HUES64 (cell line): Measurements from ENCODE around the gene ASB2.
A peak's percentile ranks its signal among the peaks of the same experiment; 100 is the strongest.

ENCODE experiments used
- H3K27ac ChIP-seq: 2 replicates; pipeline ENCODE4 v1.7.0; 2013; ENCODE audit warnings: low read depth, low read length, inconsistent platforms
- H3K27me3 ChIP-seq: 2 replicates; pipeline ENCODE4 v1.6.1; 2013; ENCODE audit warnings: mild to moderate bottlenecking, low read length; ENCODE audit not compliant: insufficient read depth
- H3K36me3 ChIP-seq: 2 replicates; pipeline ENCODE4 v1.6.1; 2013; ENCODE audit warnings: mild to moderate bottlenecking, low read length; ENCODE audit not compliant: insufficient read depth
- H3K4me1 ChIP-seq: 2 replicates; pipeline ENCODE4 v1.6.1; 2013; ENCODE audit warnings: mild to moderate bottlenecking, low read length, moderate library complexity; ENCODE audit not compliant: insufficient read depth
- H3K4me3 ChIP-seq: 2 replicates; pipeline ENCODE4 v1.5.1; 2013; ENCODE audit warnings: mild to moderate bottlenecking, low read length, moderate library complexity
- H3K9ac ChIP-seq: 2 replicates; pipeline ENCODE4 v1.6.1; 2013; ENCODE audit warnings: mild to moderate bottlenecking, low read depth, low read length
- H3K9me3 ChIP-seq: 2 replicates; pipeline ENCODE4 v1.6.1; 2013; ENCODE audit warnings: low read depth, low read length; ENCODE audit not compliant: insufficient read depth
- WGBS: fragments of 150-250, 120-280 bp; methylation state at CpG from one replicate; pipeline ENCODE4 v1.1.7; 2013; ENCODE audit warnings: missing lambda C conversion rate; 5-methylcytosine and 5-hydroxymethylcytosine counted together

The ASB2 gene

GRCh38 chr14:93943052-93943451 is 33.3 kb downstream of the ASB2 start:
- Histone ChIP-seq H3K4me1 (no peaks in the 10 kb centered on the region), H3K4me3 (no peak overlapping the region), H3K9ac (no peak overlapping the region), H3K9me3 (no peaks in the 10 kb centered on the region), H3K27me3 (peaks cover 15% of the 10 kb centered on the region), H3K27ac (no peak overlapping the region), H3K36me3 (no peaks in the 10 kb centered on the region)
- WGBS: 96% methylated on average over 10 of the region's 10 CpGs

- no peak overlapping the region for H3K27ac ChIP-seq
- H3K9ac ChIP-seq: no peak overlapping the region
- no peaks in the 10 kb centered on the region for H3K4me1 ChIP-seq
- H3K36me3 ChIP-seq: no peaks in the 10 kb centered on the region
- H3K9me3 ChIP-seq: no peaks in the 10 kb centered on the region
- H3K4me3 ChIP-seq: no peak overlapping the region
- WGBS: 79% methylated on average over 16 of the region's 16 CpGs
- peaks cover 22% of the 10 kb centered on the region for H3K27me3 ChIP-seq
Measured at GRCh38 chr14:93941293-93941910, 35.0 kb downstream of the ASB2 start.

- H3K27ac ChIP-seq: no peak overlapping the region
- 89% methylated on average over 6 of the region's 6 CpGs for WGBS
- H3K36me3 ChIP-seq: no peaks in the 10 kb centered on the region
- peaks cover 22% of the 10 kb centered on the region for H3K27me3 ChIP-seq
- no peaks in the 10 kb centered on the region for H3K4me1 ChIP-seq
- no peak overlapping the region for H3K4me3 ChIP-seq
- H3K9ac ChIP-seq: no peak overlapping the region
- H3K9me3 ChIP-seq: no peaks in the 10 kb centered on the region
Measured at GRCh38 chr14:93940437-93940836, 35.9 kb downstream of the ASB2 start.

- no peaks in the 10 kb centered on the region for H3K9me3 ChIP-seq
- H3K4me1 ChIP-seq: no peaks in the 10 kb centered on the region
- 16% methylated on average over 84 of the region's 84 CpGs for WGBS
- no peak overlapping the region; the same call in 1 of the 2 replicates for H3K27ac ChIP-seq
- H3K9ac ChIP-seq: no peak overlapping the region
- H3K27me3 ChIP-seq: peaks cover 22% of the 10 kb centered on the region
- H3K4me3 ChIP-seq: peak overlapping the region; percentile 44
- H3K36me3 ChIP-seq: no peaks in the 10 kb centered on the region
Measured at GRCh38 chr14:93939304-93940229, 36.8 kb downstream of the ASB2 start.

- peak overlapping the region; percentile 44 for H3K4me3 ChIP-seq
- no peak overlapping the region for H3K27ac ChIP-seq
- WGBS: 90% methylated on average over 46 of the region's 46 CpGs
- H3K9ac ChIP-seq: no peak overlapping the region
- H3K4me1 ChIP-seq: no peaks in the 10 kb centered on the region
- no peaks in the 10 kb centered on the region for H3K36me3 ChIP-seq
- peaks cover 22% of the 10 kb centered on the region for H3K27me3 ChIP-seq
- no peaks in the 10 kb centered on the region for H3K9me3 ChIP-seq
Measured at GRCh38 chr14:93938751-93939303, 37.5 kb downstream of the ASB2 start.

GRCh38 chr14:93937519-93937918 is 38.9 kb downstream of the ASB2 start:
- no peak overlapping the region for H3K27ac ChIP-seq
- WGBS: 93% methylated on average over 13 of the region's 13 CpGs
- H3K27me3 ChIP-seq: peaks cover 22% of the 10 kb centered on the region
- no peak overlapping the region for H3K4me3 ChIP-seq
- no peaks in the 10 kb centered on the region for H3K9me3 ChIP-seq
- no peaks in the 10 kb centered on the region for H3K4me1 ChIP-seq
- H3K9ac ChIP-seq: no peak overlapping the region
- H3K36me3 ChIP-seq: no peaks in the 10 kb centered on the region

GRCh38 chr14:93936926-93937325 is 39.4 kb downstream of the ASB2 start:
- WGBS: 93% methylated on average over 6 of the region's 6 CpGs
- Histone ChIP-seq H3K36me3 (no peaks in the 10 kb centered on the region), H3K9ac (no peak overlapping the region), H3K27me3 (peaks cover 22% of the 10 kb centered on the region), H3K9me3 (no peaks in the 10 kb centered on the region), H3K4me3 (no peak overlapping the region), H3K27ac (no peak overlapping the region), H3K4me1 (no peaks in the 10 kb centered on the region)

- Histone ChIP-seq H3K27me3 (peaks cover 22% of the 10 kb centered on the region), H3K9me3 (no peaks in the 10 kb centered on the region), H3K4me3 (no peak overlapping the region), H3K4me1 (no peaks in the 10 kb centered on the region), H3K9ac (no peak overlapping the region), H3K27ac (no peak overlapping the region), H3K36me3 (no peaks in the 10 kb centered on the region)
- WGBS: 30% methylated on average over 5 of the region's 5 CpGs
Measured at GRCh38 chr14:93936245-93936644, 40.1 kb downstream of the ASB2 start.

GRCh38 chr14:93935213-93935612 is 41.2 kb downstream of the ASB2 start:
- H3K9ac ChIP-seq: no peak overlapping the region
- H3K9me3 ChIP-seq: no peaks in the 10 kb centered on the region
- 90% methylated on average over 8 of the region's 8 CpGs for WGBS
- peaks cover 22% of the 10 kb centered on the region for H3K27me3 ChIP-seq
- no peaks in the 10 kb centered on the region for H3K36me3 ChIP-seq
- H3K4me3 ChIP-seq: no peak overlapping the region
- no peak overlapping the region for H3K27ac ChIP-seq
- H3K4me1 ChIP-seq: no peaks in the 10 kb centered on the region

- no peak overlapping the region for H3K9ac ChIP-seq
- H3K27ac ChIP-seq: no peak overlapping the region
- 93% methylated on average over 4 of the region's 4 CpGs for WGBS
- no peaks in the 10 kb centered on the region for H3K4me1 ChIP-seq
- no peaks in the 10 kb centered on the region for H3K36me3 ChIP-seq
- no peak overlapping the region for H3K4me3 ChIP-seq
- H3K27me3 ChIP-seq: peaks cover 4% of the 10 kb centered on the region
- H3K9me3 ChIP-seq: no peaks in the 10 kb centered on the region
Measured at GRCh38 chr14:93932642-93933041, 43.7 kb downstream of the ASB2 start.

GRCh38 chr14:93930989-93931307 is 45.4 kb downstream of the ASB2 start:
- WGBS: 94% methylated on average over 4 of the region's 4 CpGs

More at GRCh38 chr14:93930989-93931307, 45.4 kb downstream of the ASB2 start:
- no peak overlapping the region for H3K27ac ChIP-seq
- H3K4me3 ChIP-seq: no peak overlapping the region
- no peaks in the 10 kb centered on the region for H3K4me1 ChIP-seq
- H3K9ac ChIP-seq: no peak overlapping the region
- no peaks in the 10 kb centered on the region for H3K9me3 ChIP-seq
- H3K27me3 ChIP-seq: no peaks in the 10 kb centered on the region
- H3K36me3 ChIP-seq: no peaks in the 10 kb centered on the region
